B cell (primary cell): ENCODE data around the gene ELMO1.

Source experiments
- EZH2 ChIP-seq: IDR thresholded peaks from 2 replicates; pipeline ENCODE4 v1.6.1; 2012; ENCODE audit warnings: borderline replicate concordance, low read depth, mild to moderate bottlenecking, moderate library complexity, low read length; ENCODE audit not compliant: insufficient read depth, poor library complexity, severe bottlenecking
- TF ChIP-seq, protein P1 (sequence below): fragments of 200-600 bp; IDR thresholded peaks from one replicate; pipeline ENCODE4 v1.8.0; 2022; ENCODE audit warnings: antibody characterized with exemption, mild to moderate bottlenecking

DNA sequence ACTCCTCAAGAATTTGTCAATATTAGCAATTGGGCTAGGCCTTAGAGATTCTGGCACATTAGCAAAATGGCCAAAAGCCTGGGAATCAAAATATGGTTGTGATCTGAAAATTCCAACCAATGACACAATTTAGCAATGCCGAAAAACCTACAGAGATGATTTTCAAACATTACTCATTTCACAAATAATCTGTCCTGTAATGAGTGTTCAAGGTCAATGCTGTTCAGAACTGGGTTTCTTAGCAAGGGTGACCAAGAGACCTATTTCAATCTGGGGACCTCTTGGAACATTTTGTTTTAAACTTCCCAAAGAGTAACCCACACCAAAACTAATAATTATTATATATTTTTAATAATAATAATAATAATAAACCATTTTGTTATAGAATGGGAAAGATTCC is 24.1 kb downstream of the ELMO1 start:
- no peak for TF ChIP-seq EZH2
- TF ChIP-seq, protein P1, sequence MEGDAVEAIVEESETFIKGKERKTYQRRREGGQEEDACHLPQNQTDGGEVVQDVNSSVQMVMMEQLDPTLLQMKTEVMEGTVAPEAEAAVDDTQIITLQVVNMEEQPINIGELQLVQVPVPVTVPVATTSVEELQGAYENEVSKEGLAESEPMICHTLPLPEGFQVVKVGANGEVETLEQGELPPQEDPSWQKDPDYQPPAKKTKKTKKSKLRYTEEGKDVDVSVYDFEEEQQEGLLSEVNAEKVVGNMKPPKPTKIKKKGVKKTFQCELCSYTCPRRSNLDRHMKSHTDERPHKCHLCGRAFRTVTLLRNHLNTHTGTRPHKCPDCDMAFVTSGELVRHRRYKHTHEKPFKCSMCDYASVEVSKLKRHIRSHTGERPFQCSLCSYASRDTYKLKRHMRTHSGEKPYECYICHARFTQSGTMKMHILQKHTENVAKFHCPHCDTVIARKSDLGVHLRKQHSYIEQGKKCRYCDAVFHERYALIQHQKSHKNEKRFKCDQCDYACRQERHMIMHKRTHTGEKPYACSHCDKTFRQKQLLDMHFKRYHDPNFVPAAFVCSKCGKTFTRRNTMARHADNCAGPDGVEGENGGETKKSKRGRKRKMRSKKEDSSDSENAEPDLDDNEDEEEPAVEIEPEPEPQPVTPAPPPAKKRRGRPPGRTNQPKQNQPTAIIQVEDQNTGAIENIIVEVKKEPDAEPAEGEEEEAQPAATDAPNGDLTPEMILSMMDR = no peak
